Esophagus muscularis mucosa (tissue), 4 donors: ENCODE data around the gene RAB6A.

Experiments used
- CTCF ChIP-seq, 3 experiments: fragments of 200-600 bp in 2 of 3; fragments of 450-650 bp in 1 of 3; sonication (generic) in 2 of 3; IDR thresholded peaks; one replicate each; pipeline ENCODE4 v1.5.1; 2017 to 2019; ENCODE audit warnings: antibody characterized with exemption in 3 of 3, mild to moderate bottlenecking in 2 of 3, moderate library complexity in 1 of 3
- EP300 ChIP-seq: sonication (generic); formaldehyde crosslinking; IDR thresholded peaks from one replicate; pipeline ENCODE4 v1.6.1; 2017; ENCODE audit warnings: antibody characterized with exemption
- POLR2A ChIP-seq: fragments of 450-650 bp; IDR thresholded peaks from one replicate; pipeline ENCODE4 v1.6.1; 2017; ENCODE audit warnings: antibody characterized with exemption, moderate library complexity, mild to moderate bottlenecking, low read depth
- POLR2AphosphoS5 ChIP-seq, 2 donors: sonication (generic); formaldehyde crosslinking; IDR thresholded peaks; one replicate each; pipeline ENCODE4 v1.6.1; 2017; ENCODE audit warnings: antibody characterized with exemption in 2 of 2

GRCh38 chr11:73652046-73652730, 108.7 kb downstream of the RAB6A start:
- TF ChIP-seq CTCF (IDR thresholded peaks at IDR 0.05) (no peak), POLR2A (no peak), POLR2AphosphoS5 (IDR thresholded peaks at IDR 0.05) (no peak), EP300 (no peak)
